ENCODE measurements around the gene PNLIP. TPM values are rescaled to one million over a fixed set of nuclear protein-coding genes. Genes with fewer than 3 reads are reported as not detected.

The PNLIP gene
- total and polyA plus RNA-seq, 8 donors: 1,789 to 39,320 (median 9,967) TPM

- ATAC-seq: peak; percentile 3 to 22 (median 18)
Observed at GRCh38 chr10:116557305-116557880, 11.7 kb downstream of the PNLIP start.

DNA sequence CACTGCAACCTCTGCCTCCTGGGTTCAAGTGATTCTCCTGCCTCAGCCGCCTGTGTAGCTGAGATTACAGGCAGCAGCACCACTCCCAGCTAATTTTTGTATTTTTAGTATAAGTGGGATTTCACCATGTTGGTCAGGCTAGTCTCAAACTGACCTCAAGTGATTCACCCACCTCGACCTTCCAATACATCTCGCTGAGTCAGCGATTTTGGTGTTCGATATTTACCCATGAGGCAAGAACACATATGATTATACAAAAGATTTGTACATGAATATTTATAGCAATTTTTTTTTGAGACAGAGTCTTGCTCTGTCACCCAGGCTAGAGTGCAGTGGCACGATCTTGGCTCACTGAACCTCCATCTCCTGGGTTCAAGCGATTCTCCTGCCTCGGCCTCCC is 19.8 kb downstream of the PNLIP start:
- peak overlapping the region in 2 of 4 donors; percentile 40 to 46 for H3K27ac ChIP-seq
- DNase-seq: peak in 1 of 6 donors; percentile 56
- H3K27me3 ChIP-seq: no peaks in the 10 kb centered on the region
- FAIRE-seq: no peak
- H3K9me3 ChIP-seq: no peaks in the 10 kb centered on the region
- WGBS, 2 donors: 44 to 53% methylated on average over 8 of the region's 8 CpGs
- peaks cover 0 to 18% (median 3%) of the 10 kb centered on the region in 3 donors for H3K36me3 ChIP-seq
- TF ChIP-seq, protein P1, sequence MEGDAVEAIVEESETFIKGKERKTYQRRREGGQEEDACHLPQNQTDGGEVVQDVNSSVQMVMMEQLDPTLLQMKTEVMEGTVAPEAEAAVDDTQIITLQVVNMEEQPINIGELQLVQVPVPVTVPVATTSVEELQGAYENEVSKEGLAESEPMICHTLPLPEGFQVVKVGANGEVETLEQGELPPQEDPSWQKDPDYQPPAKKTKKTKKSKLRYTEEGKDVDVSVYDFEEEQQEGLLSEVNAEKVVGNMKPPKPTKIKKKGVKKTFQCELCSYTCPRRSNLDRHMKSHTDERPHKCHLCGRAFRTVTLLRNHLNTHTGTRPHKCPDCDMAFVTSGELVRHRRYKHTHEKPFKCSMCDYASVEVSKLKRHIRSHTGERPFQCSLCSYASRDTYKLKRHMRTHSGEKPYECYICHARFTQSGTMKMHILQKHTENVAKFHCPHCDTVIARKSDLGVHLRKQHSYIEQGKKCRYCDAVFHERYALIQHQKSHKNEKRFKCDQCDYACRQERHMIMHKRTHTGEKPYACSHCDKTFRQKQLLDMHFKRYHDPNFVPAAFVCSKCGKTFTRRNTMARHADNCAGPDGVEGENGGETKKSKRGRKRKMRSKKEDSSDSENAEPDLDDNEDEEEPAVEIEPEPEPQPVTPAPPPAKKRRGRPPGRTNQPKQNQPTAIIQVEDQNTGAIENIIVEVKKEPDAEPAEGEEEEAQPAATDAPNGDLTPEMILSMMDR (IDR thresholded peaks at IDR 0.05): no peak
- peaks cover 0 to 9% (median 8%) of the 10 kb centered on the region in 3 donors for H3K4me1 ChIP-seq
- peak in 3 of 4 donors; percentile 5 to 13 (median 7) for ATAC-seq
- intact Hi-C loops (cut with DNase I): no loop called here
- H3K4me3 ChIP-seq: no peak overlapping the region

More at GRCh38 chr10:116557305-116557880, 11.7 kb downstream of the PNLIP start:
- Histone ChIP-seq H3K4me3 (peak overlapping the region in 1 of 4 donors; percentile 43), H3K27ac (peak overlapping the region; percentile 29 to 84 (median 80)), H3K9me3 (no peaks in the 10 kb centered on the region), H3K27me3 (no peaks in the 10 kb centered on the region), H3K4me1 (peaks cover 0 to 9% (median 4%) of the 10 kb centered on the region in 3 donors), H3K36me3 (peaks cover 0 to 38% (median 0%) of the 10 kb centered on the region in 3 donors)
- TF ChIP-seq, protein P1 (IDR thresholded peaks at IDR 0.05): no peak
- FAIRE-seq (no peak), DNase-seq (peak in 3 of 6 donors; percentile 49 to 63 (median 54))
- intact Hi-C loops (cut with DNase I): no loop called here
- WGBS, 2 donors: 37% methylated on average over 5 of the region's 5 CpGs

- FAIRE-seq (no peak), DNase-seq (no peak), ATAC-seq (no peak)
- H3K27me3 ChIP-seq: no peaks in the 10 kb centered on the region
- H3K36me3 ChIP-seq: peaks cover 0 to 10% (median 3%) of the 10 kb centered on the region in 3 donors
- H3K9me3 ChIP-seq: no peaks in the 10 kb centered on the region
- peak overlapping the region in 1 of 4 donors; percentile 21 for H3K27ac ChIP-seq
- TF ChIP-seq, protein P1 (IDR thresholded peaks at IDR 0.05): no peak
- H3K4me1 ChIP-seq: peaks cover 0 to 9% (median 4%) of the 10 kb centered on the region in 3 donors
- intact Hi-C loops (cut with DNase I): no loop called here
- no peak overlapping the region for H3K4me3 ChIP-seq
Observed at GRCh38 chr10:116566932-116567331, 21.2 kb downstream of the PNLIP start.

DNA sequence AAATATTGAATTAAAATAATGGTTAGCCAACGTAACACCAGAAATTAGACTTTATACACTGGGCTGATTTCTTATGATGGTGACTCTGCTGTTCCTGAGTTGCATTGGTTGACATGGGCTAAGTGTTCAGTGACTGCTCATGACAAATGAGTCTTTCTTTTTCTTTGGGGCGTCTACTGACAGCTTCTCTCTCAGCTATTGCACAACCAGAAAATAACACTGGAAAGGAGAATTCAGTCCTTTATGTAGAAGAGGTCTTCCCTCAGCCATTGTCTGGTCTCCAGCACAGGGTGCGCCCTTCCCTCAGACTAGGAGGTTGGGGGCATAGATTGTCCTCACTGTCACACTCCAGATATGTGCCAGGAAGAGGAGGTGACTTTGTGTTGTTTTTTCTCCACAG is 21.6 kb downstream of the PNLIP start:
- Histone ChIP-seq H3K4me3 (no peak overlapping the region), H3K27me3 (no peaks in the 10 kb centered on the region), H3K27ac (no peak overlapping the region), H3K4me1 (peaks cover 0 to 6% (median 4%) of the 10 kb centered on the region in 3 donors), H3K9me3 (no peaks in the 10 kb centered on the region), H3K36me3 (peaks cover 0 to 10% (median 3%) of the 10 kb centered on the region in 3 donors)
- FAIRE-seq (no peak), ATAC-seq (no peak), DNase-seq (no peak)
- WGBS, 2 donors: 41 to 48% methylated on average over 3 of the region's 3 CpGs
- TF ChIP-seq, protein P1 (IDR thresholded peaks at IDR 0.05): no peak
- intact Hi-C loops (cut with DNase I): no loop called here

DNA sequence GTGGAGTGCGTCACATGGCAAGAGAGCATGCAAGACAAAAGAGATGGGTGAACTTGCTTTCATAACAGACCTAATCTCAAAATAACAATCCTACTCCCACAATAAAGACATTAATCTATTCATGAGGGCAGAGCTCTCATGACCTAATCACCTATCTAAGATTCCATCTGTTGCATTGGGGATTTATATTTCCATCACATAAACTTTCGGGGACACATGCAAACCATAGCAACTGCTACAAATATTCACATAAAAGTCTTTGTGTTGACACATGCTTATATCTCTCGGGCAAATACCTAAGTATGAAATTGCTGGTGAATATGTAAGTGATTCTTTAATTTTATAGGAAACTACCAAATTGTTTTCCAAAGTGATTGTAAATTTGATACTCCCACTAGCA is 29.1 kb downstream of the PNLIP start:
- Histone ChIP-seq H3K27ac (no peak overlapping the region), H3K9me3 (no peaks in the 10 kb centered on the region), H3K4me1 (no peaks in the 10 kb centered on the region), H3K36me3 (no peaks in the 10 kb centered on the region), H3K4me3 (no peak overlapping the region), H3K27me3 (no peaks in the 10 kb centered on the region)
- WGBS, 2 donors: 90 to 97% methylated on average over 3 of the region's 3 CpGs
- FAIRE-seq: no peak
- TF ChIP-seq, protein P1 (IDR thresholded peaks at IDR 0.05): no peak
- intact Hi-C loops (cut with DNase I): no loop called here
- DNase-seq: no peak
- no peak for ATAC-seq
